MCF 10A (cell line): ENCODE results near the gene PAIP1. TPM values are rescaled to one million over a fixed set of nuclear protein-coding genes. Genes with fewer than 3 reads are reported as not detected.

Source experiments
- BruUV-seq: library from RNA; stranded (reverse); fragments of 400-500 nt; replicated peaks from 2 replicates; lab custom pipeline; 2021; lab: Mats Ljungman, UMichigan
- CTCF ChIA-PET: fragments of 300-600 bp; sonication (Branson Sonifier 250); formaldehyde crosslinking; extraction: SDS; loops from one replicate; lab custom pipeline; 2021; ENCODE audit warnings: antibody characterized with exemption, inconsistent platforms; lab: Yijun Ruan, JAX
- POLR2A ChIA-PET: fragments of 300-600, 350-650 bp; sonication (Branson Sonifier 250); formaldehyde crosslinking; extraction: SDS; loops from one replicate; lab custom pipeline; 2020; ENCODE audit warnings: antibody characterized with exemption, inconsistent platforms; lab: Yijun Ruan, JAX
- DNase-seq: peaks from one replicate; pipeline ENCODE4 v3.0.0-alpha.2; 2018; ENCODE audit not compliant: unreplicated experiment
- H3K27ac Mint-ChIP-seq: one replicate; pipeline ENCODE4 v1.8.0; 2022; ENCODE audit warnings: mild to moderate bottlenecking, low read depth, mixed read lengths; ENCODE audit not compliant: unreplicated experiment
- H3K27me3 Mint-ChIP-seq: one replicate; pipeline ENCODE4 v1.8.0; 2022; ENCODE audit warnings: mixed read lengths; ENCODE audit not compliant: insufficient read depth, unreplicated experiment
- H3K36me3 Mint-ChIP-seq: one replicate; pipeline ENCODE4 v1.8.0; 2022; ENCODE audit warnings: mild to moderate bottlenecking, moderate library complexity, mixed read lengths; ENCODE audit not compliant: insufficient read depth, unreplicated experiment
- H3K4me1 Mint-ChIP-seq: one replicate; pipeline ENCODE4 v1.8.0; 2022; ENCODE audit warnings: mixed read lengths; ENCODE audit not compliant: insufficient read depth, unreplicated experiment
- H3K4me3 Mint-ChIP-seq: one replicate; pipeline ENCODE4 v1.8.0; 2022; ENCODE audit warnings: mild to moderate bottlenecking, moderate library complexity, mixed read lengths; ENCODE audit not compliant: unreplicated experiment
- H3K9me3 Mint-ChIP-seq: one replicate; pipeline ENCODE4 v1.8.0; 2022; ENCODE audit warnings: mixed read lengths; ENCODE audit not compliant: unreplicated experiment
- CTCF ChIP-seq: fragments of 200-600 bp; IDR thresholded peaks from one replicate; pipeline ENCODE4 v1.8.0; 2022; ENCODE audit warnings: antibody characterized with exemption, mild to moderate bottlenecking; ENCODE audit not compliant: unreplicated experiment
- intact Hi-C: fragments of 100-400 bp; cut with micrococcal nuclease; formaldehyde crosslinking; loops from 2 replicates; pipeline ENCODE4 v1.14.1; 2022
- total RNA-seq: library from RNA; stranded (reverse); gene quantifications from 2 replicates; pipeline ENCODE4 v1.2.3, GENCODE V29; 2022

Gene PAIP1
- total RNA-seq, 1 experiment from 2014 or later: 105 TPM

GRCh38 chr5:43536972-43537371 is 19.9 kb downstream of the PAIP1 start:
- peaks cover 94% of the 10 kb centered on the region for H3K36me3 Mint-ChIP-seq
- DNase-seq: no peak
- POLR2A ChIA-PET: no interaction called here
- H3K4me3 Mint-ChIP-seq: no peak overlapping the region
- no peaks in the 10 kb centered on the region for H3K9me3 Mint-ChIP-seq
- H3K27me3 Mint-ChIP-seq: no peaks in the 10 kb centered on the region
- CTCF ChIA-PET: interaction anchor here (0.7 kb wide), 1 partner anchor 12 kb away, joined by 3 read pairs; no protein-coding TSS in a partner anchor
- intact Hi-C loops: no loop called here
- H3K4me1 Mint-ChIP-seq: no peaks in the 10 kb centered on the region
- no peak overlapping the region for H3K27ac Mint-ChIP-seq
- BruUV-seq: no TSS peak
- no peak for TF ChIP-seq CTCF

GRCh38 chr5:43533646-43534045 is 23.2 kb downstream of the PAIP1 start:
- no peak for DNase-seq
- no peak for TF ChIP-seq CTCF
- peaks cover 94% of the 10 kb centered on the region for H3K36me3 Mint-ChIP-seq
- H3K4me3 Mint-ChIP-seq: no peak overlapping the region
- H3K4me1 Mint-ChIP-seq: no peaks in the 10 kb centered on the region
- H3K27me3 Mint-ChIP-seq: no peaks in the 10 kb centered on the region
- H3K27ac Mint-ChIP-seq: no peak overlapping the region
- intact Hi-C loops: no loop called here
- no peaks in the 10 kb centered on the region for H3K9me3 Mint-ChIP-seq
- no TSS peak for BruUV-seq
- ChIA-PET POLR2A (interaction anchor here (0.6 to 1.4 kb wide), 2 partner anchors 19 to 21 kb away, joined by 3 read pairs; partner anchors contain the start of gene C5orf34), CTCF (interaction anchor here (0.9 kb wide), 1 partner anchor 112 kb away, joined by 3 read pairs; no protein-coding TSS in a partner anchor)

GRCh38 chr5:43530648-43531047 is 26.2 kb downstream of the PAIP1 start:
- Mint-ChIP-seq H3K36me3 (peaks cover 89% of the 10 kb centered on the region), H3K27me3 (no peaks in the 10 kb centered on the region), H3K4me3 (no peak overlapping the region), H3K9me3 (no peaks in the 10 kb centered on the region), H3K27ac (no peak overlapping the region), H3K4me1 (no peaks in the 10 kb centered on the region)
- no TSS peak for BruUV-seq
- POLR2A ChIA-PET: interaction anchor here (0.6 to 1.2 kb wide), 2 partner anchors 10 to 169 kb away, joined by 5 to 6 read pairs; no protein-coding TSS in a partner anchor
- intact Hi-C loops: no loop called here
- DNase-seq: no peak
- no peak for TF ChIP-seq CTCF
- CTCF ChIA-PET: interaction anchor here (0.6 to 1.1 kb wide), 3 partner anchors 10 to 130 kb away, joined by 3 read pairs; no protein-coding TSS in a partner anchor

- ChIA-PET CTCF (interaction anchor here (0.5 to 0.7 kb wide), 2 partner anchors 32 to 1352 kb away, joined by 3 read pairs; no protein-coding TSS in a partner anchor), POLR2A (interaction anchor here (1.0 to 2.7 kb wide), 2 partner anchors 8 to 11 kb away, joined by 3 to 23 read pairs; partner anchors contain the start of gene C5orf34)
- no peak for TF ChIP-seq CTCF
- DNase-seq: no peak
- Mint-ChIP-seq H3K9me3 (no peaks in the 10 kb centered on the region), H3K36me3 (peaks cover 42% of the 10 kb centered on the region), H3K27ac (no peak overlapping the region), H3K27me3 (no peaks in the 10 kb centered on the region), H3K4me1 (no peaks in the 10 kb centered on the region), H3K4me3 (no peak overlapping the region)
- no TSS peak for BruUV-seq
- intact Hi-C loops: no loop called here
These were observed 33.2 kb downstream of the PAIP1 start for GRCh38 chr5:43523662-43524072.
